ENCODE measurements around the gene TAF12. TPM values are rescaled to one million over a fixed set of nuclear protein-coding genes. Genes with fewer than 3 reads are reported as not detected.
A peak's percentile ranks its signal among the peaks of the same experiment; 100 is the strongest.
"Not testable (repeated sequence)": the region's sequence is repeated elsewhere in the genome, so short reads cannot be mapped to it uniquely, and the experiment has no call there.

The TAF12 gene
- 17.9 and 22.6 TPM in 2 replicates for total RNA-seq

- peak; percentile 97 for DNase-seq (ENCODE audit: low read depth in 2 of 2)
These were observed at the start of gene TAF12 for GRCh38 chr1:28642847-28643635. Gene TAF12 (minus strand): TSS chr1:28643067. CDS start chr1:28622081, 20,986 bp downstream.

- DNase-seq (ENCODE audit: low read depth in 2 of 2) = not testable (repeated sequence)
These were observed 48.8 kb upstream of the TAF12 start for GRCh38 chr1:28691627-28692026.

- no peak for DNase-seq (ENCODE audit: low read depth in 2 of 2)
These were observed 42.1 kb upstream of the TAF12 start for GRCh38 chr1:28684937-28685336.

- no peak for DNase-seq (ENCODE audit: low read depth in 2 of 2)
These were observed 40.0 kb upstream of the TAF12 start for GRCh38 chr1:28682840-28683239.

GRCh38 chr1:28680151-28680550 is 37.3 kb upstream of the TAF12 start:
- no peak for DNase-seq (ENCODE audit: low read depth in 2 of 2)

- DNase-seq (ENCODE audit: low read depth in 2 of 2) = no peak
These were observed 33.0 kb upstream of the TAF12 start for GRCh38 chr1:28675924-28676257.

GRCh38 chr1:28672971-28673370 is 30.1 kb upstream of the TAF12 start:
- DNase-seq (ENCODE audit: low read depth in 2 of 2) = not testable (repeated sequence)

- no peak for DNase-seq (ENCODE audit: low read depth in 2 of 2)
These were observed 28.4 kb upstream of the TAF12 start for GRCh38 chr1:28671254-28671780.

GRCh38 chr1:28668956-28669723 is 26.3 kb upstream of the TAF12 start:
- peak; percentile 46 to 69 for DNase-seq (ENCODE audit: low read depth in 2 of 2)

GRCh38 chr1:28668191-28668955 is 25.5 kb upstream of the TAF12 start, which contains the start of gene GMEB1:
Gene GMEB1 (plus strand): TSS chr1:28668784. CDS start chr1:28683613, 14,829 bp downstream.
- peak; percentile 87 to 92 for DNase-seq (ENCODE audit: low read depth in 2 of 2)

- DNase-seq (ENCODE audit: low read depth in 2 of 2) = no peak
These were observed 23.9 kb upstream of the TAF12 start for GRCh38 chr1:28666806-28667205.

GRCh38 chr1:28663871-28664470 is 21.1 kb upstream of the TAF12 start:
- no peak for DNase-seq (ENCODE audit: low read depth in 2 of 2)

GRCh38 chr1:28656335-28656734 is 13.5 kb upstream of the TAF12 start:
- DNase-seq (ENCODE audit: low read depth in 2 of 2) = no peak

- not testable (repeated sequence) for DNase-seq (ENCODE audit: low read depth in 2 of 2)
These were observed 12.8 kb upstream of the TAF12 start for GRCh38 chr1:28655448-28656311.

- peak; percentile 27 to 49 for DNase-seq (ENCODE audit: low read depth in 2 of 2)
These were observed 11.0 kb upstream of the TAF12 start for GRCh38 chr1:28653870-28654269.

GRCh38 chr1:28653063-28653462 is 10.2 kb upstream of the TAF12 start:
- not testable (repeated sequence) for DNase-seq (ENCODE audit: low read depth in 2 of 2)

- DNase-seq (ENCODE audit: low read depth in 2 of 2) = peak; percentile 97
These were observed 5.8 kb upstream of the TAF12 start, which contains the start of gene RNU11 for GRCh38 chr1:28648474-28649198. Gene RNU11 (plus strand): TSS chr1:28648600.

GRCh38 chr1:28648008-28648473 is 5.2 kb upstream of the TAF12 start:
- DNase-seq (ENCODE audit: low read depth in 2 of 2) = peak; percentile 91 to 95

- DNase-seq (ENCODE audit: low read depth in 2 of 2) = no peak
These were observed 3.2 kb upstream of the TAF12 start for GRCh38 chr1:28646040-28646439.

Data from lung microvascular endothelial cell (primary cell).